NB4 (cell line): ENCODE data around the gene SCP2.

ENCODE experiments used
- MAX ChIP-seq: IDR thresholded peaks from 2 replicates; pipeline ENCODE4 v1.6.1; 2011; ENCODE audit warnings: low read depth, low read length
- POLR2A ChIP-seq: IDR thresholded peaks from 2 replicates; pipeline ENCODE4 v1.6.1; 2011; ENCODE audit warnings: mild to moderate bottlenecking; ENCODE audit not compliant: insufficient read length; ENCODE audit errors: extremely low read depth

- TF ChIP-seq POLR2A (no peak), MAX (no peak)
These were observed 133.5 kb downstream of the SCP2 start for GRCh38 chr1:53060579-53060978.
